ENCODE results near the gene DCTPP1.

DCTPP1 gene

DNA sequence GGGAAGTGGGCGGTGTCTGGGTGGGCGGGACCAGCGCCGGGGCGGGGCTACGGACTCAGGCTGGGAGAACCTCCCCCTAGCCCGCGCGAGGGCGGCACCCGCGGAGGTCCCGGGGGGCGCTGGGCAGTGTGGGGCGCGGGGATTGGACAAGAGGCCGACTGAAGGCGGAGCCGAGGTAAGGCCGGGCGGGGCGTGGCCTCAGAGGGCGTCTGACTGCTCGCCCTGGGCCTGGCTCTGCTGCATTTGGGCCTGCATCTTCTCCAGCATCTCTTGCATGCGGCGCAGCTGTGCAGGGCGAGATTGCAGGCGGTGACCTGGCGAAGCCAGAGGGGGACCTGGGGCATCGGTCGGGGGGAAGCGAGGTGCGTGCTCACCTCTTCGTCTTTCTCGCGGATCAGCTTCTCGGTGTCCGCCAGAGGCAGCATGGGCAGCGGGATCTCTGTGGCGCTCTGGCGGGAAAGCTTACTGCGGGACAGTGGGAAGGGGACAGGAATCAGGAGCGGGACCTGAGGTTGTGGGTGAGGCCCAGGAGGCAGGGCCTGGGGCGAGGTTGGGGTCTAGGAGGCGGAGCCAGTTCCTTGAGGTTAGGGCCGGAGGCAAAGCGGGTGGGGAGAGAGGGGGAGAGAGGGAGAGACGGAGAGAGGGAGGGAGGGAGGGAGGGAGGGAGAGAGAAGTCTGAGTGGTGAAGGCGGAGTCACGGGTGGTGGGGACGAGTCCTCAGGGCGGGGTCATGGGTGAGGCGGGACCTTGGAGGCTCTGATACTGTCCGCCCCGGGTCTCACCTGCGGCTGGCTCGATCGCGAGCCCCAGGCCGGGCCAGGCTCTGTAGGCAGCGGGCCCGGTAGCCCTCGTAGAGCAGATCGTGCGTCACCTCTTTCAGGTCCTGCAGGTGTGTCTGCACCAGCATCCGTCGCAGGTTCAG, 51.3 kb downstream of the DCTPP1 start (continued):
- TF ChIP-seq YY2 (tag by site-specific recombination; IDR thresholded peaks at IDR 0.05) (no peak), REST (tag by site-specific recombination; IDR thresholded peaks at IDR 0.05) (no peak; the same call in 1 of the 2 replicates), ZNF18 (tag by site-specific recombination; IDR thresholded peaks at IDR 0.05) (peak; percentile 76), PATZ1 (tag by site-specific recombination; IDR thresholded peaks at IDR 0.05) (peak; percentile 69), ZNF394 (tag by site-specific recombination; IDR thresholded peaks at IDR 0.05; ENCODE audit: borderline replicate concordance) (peak; percentile 48; the same call in 1 of the 2 replicates), ATF2 (tag by site-specific recombination; IDR thresholded peaks at IDR 0.05; ENCODE audit: low read depth) (no peak), ZNF473 (tag by site-specific recombination; IDR thresholded peaks at IDR 0.05) (no peak)
- TF ChIP-seq, protein P1, sequence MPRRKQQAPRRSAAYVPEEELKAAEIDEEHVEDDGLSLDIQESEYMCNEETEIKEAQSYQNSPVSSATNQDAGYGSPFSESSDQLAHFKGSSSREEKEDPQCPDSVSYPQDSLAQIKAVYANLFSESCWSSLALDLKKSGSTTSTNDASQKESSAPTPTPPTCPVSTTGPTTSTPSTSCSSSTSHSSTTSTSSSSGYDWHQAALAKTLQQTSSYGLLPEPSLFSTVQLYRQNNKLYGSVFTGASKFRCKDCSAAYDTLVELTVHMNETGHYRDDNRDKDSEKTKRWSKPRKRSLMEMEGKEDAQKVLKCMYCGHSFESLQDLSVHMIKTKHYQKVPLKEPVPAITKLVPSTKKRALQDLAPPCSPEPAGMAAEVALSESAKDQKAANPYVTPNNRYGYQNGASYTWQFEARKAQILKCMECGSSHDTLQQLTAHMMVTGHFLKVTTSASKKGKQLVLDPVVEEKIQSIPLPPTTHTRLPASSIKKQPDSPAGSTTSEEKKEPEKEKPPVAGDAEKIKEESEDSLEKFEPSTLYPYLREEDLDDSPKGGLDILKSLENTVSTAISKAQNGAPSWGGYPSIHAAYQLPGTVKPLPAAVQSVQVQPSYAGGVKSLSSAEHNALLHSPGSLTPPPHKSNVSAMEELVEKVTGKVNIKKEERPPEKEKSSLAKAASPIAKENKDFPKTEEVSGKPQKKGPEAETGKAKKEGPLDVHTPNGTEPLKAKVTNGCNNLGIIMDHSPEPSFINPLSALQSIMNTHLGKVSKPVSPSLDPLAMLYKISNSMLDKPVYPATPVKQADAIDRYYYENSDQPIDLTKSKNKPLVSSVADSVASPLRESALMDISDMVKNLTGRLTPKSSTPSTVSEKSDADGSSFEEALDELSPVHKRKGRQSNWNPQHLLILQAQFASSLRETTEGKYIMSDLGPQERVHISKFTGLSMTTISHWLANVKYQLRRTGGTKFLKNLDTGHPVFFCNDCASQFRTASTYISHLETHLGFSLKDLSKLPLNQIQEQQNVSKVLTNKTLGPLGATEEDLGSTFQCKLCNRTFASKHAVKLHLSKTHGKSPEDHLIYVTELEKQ (tag by site-specific recombination; IDR thresholded peaks at IDR 0.05; ENCODE audit: borderline replicate concordance) = no peak

DNA sequence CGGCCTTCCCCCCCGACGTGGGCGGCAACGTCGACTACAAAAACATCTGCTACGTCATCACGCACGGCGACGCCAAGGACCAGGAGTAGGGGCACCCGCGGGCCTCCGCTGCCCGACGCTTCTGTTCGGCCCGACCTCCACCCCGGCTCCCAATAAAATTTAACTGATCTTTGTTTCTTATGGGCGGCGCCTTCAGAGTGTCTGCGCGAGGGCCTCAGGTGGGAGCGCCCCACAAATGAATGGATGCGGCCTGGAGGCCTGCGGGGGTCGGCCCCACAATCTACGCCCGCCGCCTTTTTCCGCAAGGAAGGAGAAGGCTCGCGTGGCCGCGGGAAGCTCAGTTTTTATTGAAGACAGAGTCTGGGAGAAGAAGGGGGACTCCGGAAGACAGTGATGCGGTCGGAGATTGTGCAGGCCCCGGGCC, 52.0 kb downstream of the DCTPP1 start:
- peaks cover 0 to 8% of the 10 kb centered on the region in 2 experiments; a peak in 1 of 3 replicates for H3K36me3 ChIP-seq (ENCODE audit: control insufficient read depth in 2 of 2, insufficient read depth in 1 of 2, low read length in 2 of 2)
- peak overlapping the region; percentile 97 for H3K27ac ChIP-seq (ENCODE audit: extremely low read depth, low read depth, low read length)
- H3K4me1 ChIP-seq (ENCODE audit: control insufficient read depth, insufficient read depth, low read length) = no peaks in the 10 kb centered on the region
- no peaks in the 10 kb centered on the region for H3K9me3 ChIP-seq (ENCODE audit: control insufficient read depth, insufficient read depth, low read depth, low read length)
- CTCF ChIA-PET = interaction anchor here (1.0 to 1.5 kb wide), 6 partner anchors 9 to 266 kb away, joined by 3 to 5 read pairs (median 4); partner anchors contain the start of gene ZNF48
- H3K4me3 ChIP-seq (ENCODE audit: low read depth, low read length) = peak overlapping the region; percentile 68
- POLR2A ChIA-PET = interaction anchor here (0.6 to 3.2 kb wide), 18 partner anchors 8 to 404 kb away, joined by 3 to 19 read pairs (median 3); partner anchors contain the start of genes CD2BP2, DCTPP1, FBRS and TAOK2
- TF ChIP-seq PATZ1 (tag by site-specific recombination; IDR thresholded peaks at IDR 0.05) = 0 out of 2 replicates have a peak, but pooled peaks have one; percentile 38
- TF ChIP-seq ZNF416 (tag by site-specific recombination; IDR thresholded peaks at IDR 0.05) = no peak
- peak; percentile 54; the same call in 1 of the 2 replicates for TF ChIP-seq ZNF184 (tag by site-specific recombination; IDR thresholded peaks at IDR 0.05)
- peak; percentile 96 for TF ChIP-seq ZNF561 (tag by site-specific recombination; IDR thresholded peaks at IDR 0.05; ENCODE audit: borderline replicate concordance)
- TF ChIP-seq ZSCAN30 (tag by site-specific recombination; IDR thresholded peaks at IDR 0.05) = peak; percentile 40; the same call in 1 of the 2 replicates
- peak; percentile 95 for TF ChIP-seq ZNF335 (tag by site-specific recombination; conservative IDR thresholded peaks at IDR 0.05)
- TF ChIP-seq GFI1B (tag by site-specific recombination; IDR thresholded peaks at IDR 0.05) = peak; percentile 50; the same call in 1 of the 2 replicates
- TF ChIP-seq KLF8 (tag by site-specific recombination; IDR thresholded peaks at IDR 0.05) = peak; percentile 29; the same call in 1 of the 2 replicates
- TF ChIP-seq KLF9 (tag by site-specific recombination; IDR thresholded peaks at IDR 0.05; ENCODE audit: low read depth) = no peak
- peak; percentile 2; the same call in 1 of the 2 replicates for TF ChIP-seq ZNF623 (tag by site-specific recombination; IDR thresholded peaks at IDR 0.05)
- TF ChIP-seq WT1 (tag by site-specific recombination; IDR thresholded peaks at IDR 0.05) = peak; percentile 57; the same call in 1 of the 2 replicates
- peak; percentile 87 for TF ChIP-seq OSR2 (tag by site-specific recombination; IDR thresholded peaks at IDR 0.05)
